ENCODE data around the gene SIAH3.

DNA sequence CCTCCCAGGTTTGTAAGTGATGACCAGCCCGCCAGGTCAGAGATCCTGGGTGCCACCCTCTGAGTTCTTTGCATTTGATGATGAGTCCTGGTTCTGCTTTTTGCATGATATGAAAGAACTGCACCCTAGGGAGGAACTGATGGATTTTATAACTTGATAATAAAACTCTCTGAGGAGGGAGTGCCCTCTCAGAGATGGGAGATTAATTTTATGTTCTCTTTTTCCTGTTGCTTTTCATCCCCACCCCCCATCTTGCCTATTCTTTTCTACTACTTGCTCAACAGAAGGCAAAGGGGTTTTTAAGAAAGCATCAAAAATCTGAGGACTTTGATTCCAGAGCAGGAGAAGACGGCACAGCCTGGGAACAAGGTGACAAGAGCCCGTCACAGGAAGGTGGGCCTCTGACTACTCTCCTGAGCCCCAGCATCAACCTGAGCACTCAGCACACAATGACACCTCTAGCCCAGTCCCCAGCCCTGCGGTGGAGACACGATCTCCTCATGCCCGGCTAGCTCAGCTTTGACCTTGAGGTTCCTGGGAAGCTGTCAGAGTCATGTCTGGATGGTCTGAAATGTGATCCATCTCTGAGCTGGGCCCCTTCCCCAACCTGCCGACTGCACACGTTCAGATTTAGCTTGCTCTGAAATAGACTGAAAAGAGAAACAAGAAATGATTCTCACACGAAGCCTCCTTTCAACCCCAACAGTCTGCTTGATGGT lies 69.1 kb downstream of the SIAH3 start:
- TF ChIP-seq POLR2A (IDR thresholded peaks at IDR 0.05) (no peak), EP300 (IDR thresholded peaks at IDR 0.05; ENCODE audit: low read depth) (no peak)
- TF ChIP-seq, protein P1, sequence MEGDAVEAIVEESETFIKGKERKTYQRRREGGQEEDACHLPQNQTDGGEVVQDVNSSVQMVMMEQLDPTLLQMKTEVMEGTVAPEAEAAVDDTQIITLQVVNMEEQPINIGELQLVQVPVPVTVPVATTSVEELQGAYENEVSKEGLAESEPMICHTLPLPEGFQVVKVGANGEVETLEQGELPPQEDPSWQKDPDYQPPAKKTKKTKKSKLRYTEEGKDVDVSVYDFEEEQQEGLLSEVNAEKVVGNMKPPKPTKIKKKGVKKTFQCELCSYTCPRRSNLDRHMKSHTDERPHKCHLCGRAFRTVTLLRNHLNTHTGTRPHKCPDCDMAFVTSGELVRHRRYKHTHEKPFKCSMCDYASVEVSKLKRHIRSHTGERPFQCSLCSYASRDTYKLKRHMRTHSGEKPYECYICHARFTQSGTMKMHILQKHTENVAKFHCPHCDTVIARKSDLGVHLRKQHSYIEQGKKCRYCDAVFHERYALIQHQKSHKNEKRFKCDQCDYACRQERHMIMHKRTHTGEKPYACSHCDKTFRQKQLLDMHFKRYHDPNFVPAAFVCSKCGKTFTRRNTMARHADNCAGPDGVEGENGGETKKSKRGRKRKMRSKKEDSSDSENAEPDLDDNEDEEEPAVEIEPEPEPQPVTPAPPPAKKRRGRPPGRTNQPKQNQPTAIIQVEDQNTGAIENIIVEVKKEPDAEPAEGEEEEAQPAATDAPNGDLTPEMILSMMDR (IDR thresholded peaks at IDR 0.05), result no peak

Measured in transverse colon (tissue), 3 donors.